ENCODE results near the gene GRIK1.
A peak's percentile ranks its signal among the peaks of the same experiment; 100 is the strongest.

GRIK1 gene

GRCh38 chr21:29490016-29490415 is 449.8 kb downstream of the GRIK1 start:
- no peak overlapping the region for H3K4me3 Mint-ChIP-seq
- H3K27me3 Mint-ChIP-seq (ENCODE audit: low read depth): no peaks in the 10 kb centered on the region
- peaks cover 16% of the 10 kb centered on the region for H3K4me1 Mint-ChIP-seq
- no peak for TF ChIP-seq CTCF (IDR thresholded peaks at IDR 0.05; ENCODE audit: unreplicated experiment in 3 of 3)
- no peak overlapping the region for H3K27ac Mint-ChIP-seq
- H3K36me3 Mint-ChIP-seq (ENCODE audit: low read depth): peaks cover 7% of the 10 kb centered on the region
- no peaks in the 10 kb centered on the region for H3K9me3 Mint-ChIP-seq

GRCh38 chr21:29487154-29487553 is 452.6 kb downstream of the GRIK1 start:
- no peaks in the 10 kb centered on the region for H3K9me3 Mint-ChIP-seq
- H3K4me3 Mint-ChIP-seq: no peak overlapping the region
- no peak for TF ChIP-seq CTCF (IDR thresholded peaks at IDR 0.05; ENCODE audit: unreplicated experiment in 3 of 3)
- peaks cover 16% of the 10 kb centered on the region for H3K4me1 Mint-ChIP-seq
- H3K27me3 Mint-ChIP-seq (ENCODE audit: low read depth): no peaks in the 10 kb centered on the region
- H3K36me3 Mint-ChIP-seq (ENCODE audit: low read depth): peaks cover 14% of the 10 kb centered on the region
- peak overlapping the region in 2 of 3 experiments; percentile 39 to 79 for H3K27ac Mint-ChIP-seq

All from nephron (organoid).